Thoracic aorta (tissue), 2 donors: ENCODE results near the gene EPHA8. TPM values are rescaled to one million over a fixed set of nuclear protein-coding genes. Genes with fewer than 3 reads are reported as not detected.

Experiments
- ATAC-seq: fragments of 150-250 bp; one replicate; pipeline ENCODE4 v1.8.0; 2017; ENCODE audit warnings: low read depth; ENCODE audit not compliant: insufficient number of reproducible peaks, low FRiP score
- DNase-seq: peaks from one replicate; pipeline ENCODE4 v3.0.0-alpha.2; 2020; ENCODE audit warnings: low spot score
- H3K27ac ChIP-seq, 2 donors: fragments of 200-600 bp; sonication (generic); 1 replicate in 1 of 2; 2 replicates in 1 of 2; pipeline ENCODE4 v1.5.1; 2016; ENCODE audit warnings: mild to moderate bottlenecking in 2 of 2, moderate library complexity in 2 of 2
- H3K27me3 ChIP-seq: fragments of 200-600 bp; sonication (generic); replicated peaks from 2 replicates; pipeline ENCODE4 v1.6.0; 2016; ENCODE audit warnings: mild to moderate bottlenecking; ENCODE audit not compliant: insufficient read depth
- H3K36me3 ChIP-seq: fragments of 200-600 bp; sonication (generic); one replicate; pipeline ENCODE4 v1.5.1; 2016
- H3K4me1 ChIP-seq, 2 donors: fragments of 200-600 bp; sonication (generic); 1 replicate in 1 of 2; 2 replicates in 1 of 2; pipeline versions ENCODE4 v1.5.1 to v1.6.0; 2016; ENCODE audit warnings: low read depth in 2 of 2, mild to moderate bottlenecking in 1 of 2; ENCODE audit not compliant: control insufficient read depth in 1 of 2
- H3K4me3 ChIP-seq: fragments of 200-600 bp; sonication (generic); 2 replicates; pipeline ENCODE4 v1.5.1; 2016; ENCODE audit warnings: mild to moderate bottlenecking
- H3K9me3 ChIP-seq: fragments of 200-600 bp; sonication (generic); 2 replicates; pipeline ENCODE4 v1.5.1; 2016
- CTCF ChIP-seq: fragments of 200-600 bp; sonication (generic); IDR thresholded peaks from one replicate; pipeline ENCODE4 v1.5.1; 2019; ENCODE audit warnings: antibody characterized with exemption
- total RNA-seq, 2 donors: library from RNA; depleted of rRNA; stranded (reverse); fragments of >200 nt; gene quantifications; one replicate each; pipeline versions ENCODE4 v1.1.0 to v1.2.3, GENCODE V29; 2016

EPHA8 gene
- total RNA-seq, 2 donors from 2014 or later = not detected

DNA sequence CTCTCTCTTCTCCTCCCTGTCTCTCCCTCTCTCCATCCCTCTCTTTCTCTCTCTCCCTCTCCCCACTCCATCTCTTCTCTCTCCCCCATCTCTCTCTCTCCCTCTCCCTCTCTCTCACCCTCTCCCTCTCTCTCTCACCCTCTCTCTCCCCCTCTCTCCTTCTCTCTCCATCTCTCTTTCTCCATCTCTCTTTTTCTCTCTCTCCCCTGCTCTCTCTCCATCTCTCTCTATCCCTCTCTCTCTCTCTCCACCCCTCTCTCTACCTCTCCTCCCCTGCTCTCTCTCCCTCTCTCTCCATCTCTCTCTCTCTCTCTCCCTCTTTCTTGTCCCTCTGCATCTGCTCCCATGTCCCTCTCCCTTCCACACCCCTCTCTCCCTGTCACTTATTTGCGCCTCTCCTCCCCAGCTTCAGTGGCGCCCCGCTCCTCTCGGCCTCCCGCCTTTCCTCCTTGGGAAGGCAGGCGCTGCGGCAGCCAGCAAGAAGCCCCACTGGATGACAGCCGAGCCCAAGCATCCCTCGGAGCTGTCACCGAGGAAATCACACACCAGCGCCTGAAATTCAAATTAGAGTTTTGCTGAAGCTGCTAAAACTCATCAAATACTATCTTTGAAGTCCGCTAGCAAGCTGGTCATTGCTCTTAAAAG lies 15.3 kb upstream of the EPHA8 start:
- no peak for TF ChIP-seq CTCF
- DNase-seq (no peak), ATAC-seq (no peak)
- Histone ChIP-seq H3K9me3 (no peaks in the 10 kb centered on the region), H3K27me3 (no peaks in the 10 kb centered on the region), H3K4me1 (no peaks in the 10 kb centered on the region), H3K27ac (no peak overlapping the region), H3K36me3 (no peaks in the 10 kb centered on the region), H3K4me3 (no peak overlapping the region)

DNA sequence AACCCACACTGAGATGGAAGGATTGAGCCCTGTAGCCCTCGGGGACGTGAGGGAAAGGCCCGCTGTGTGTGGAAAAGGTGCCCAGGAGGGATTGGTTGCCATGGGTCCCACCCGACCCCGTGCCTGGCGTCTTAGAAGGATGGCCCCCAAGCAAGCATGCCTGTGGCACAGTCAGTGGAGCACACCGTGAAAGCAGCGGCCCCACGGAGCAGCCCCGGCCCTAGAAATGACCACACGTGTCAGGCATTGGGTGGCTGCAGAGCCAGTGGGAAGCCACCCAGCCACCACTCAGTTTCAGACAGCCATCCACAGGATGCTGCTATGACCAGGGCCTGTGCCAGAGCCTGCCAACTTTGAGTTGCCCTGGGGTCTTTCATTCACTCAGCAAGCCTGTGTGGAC lies 13.3 kb upstream of the EPHA8 start:
- no peak overlapping the region for H3K27ac ChIP-seq
- H3K27me3 ChIP-seq = no peaks in the 10 kb centered on the region
- H3K4me3 ChIP-seq = no peak overlapping the region
- no peak for TF ChIP-seq CTCF
- ATAC-seq (no peak), DNase-seq (no peak)
- H3K36me3 ChIP-seq = no peaks in the 10 kb centered on the region
- H3K9me3 ChIP-seq = no peaks in the 10 kb centered on the region
- peaks cover 0 to 6% of the 10 kb centered on the region in 2 donors for H3K4me1 ChIP-seq

DNA sequence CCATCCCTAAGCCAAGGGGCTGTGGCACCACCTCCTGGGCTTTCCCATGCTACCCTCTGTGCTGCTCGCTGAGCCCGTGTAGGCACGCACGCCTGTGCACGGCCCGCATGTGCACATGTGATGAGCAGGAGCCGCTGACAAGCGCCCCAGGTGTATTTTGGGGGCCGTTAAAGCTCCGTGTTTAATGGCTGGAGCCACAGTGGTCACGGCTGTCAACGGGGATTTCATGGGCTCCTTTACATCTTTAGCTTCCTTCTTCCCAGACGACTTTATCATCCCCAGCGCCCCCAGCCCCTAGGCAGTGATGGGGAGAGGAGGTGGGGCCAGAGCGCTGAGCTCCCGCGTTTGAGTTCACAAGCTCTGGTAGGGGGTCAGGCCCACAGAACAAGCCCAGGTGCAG lies 11.7 kb upstream of the EPHA8 start:
- Histone ChIP-seq H3K27ac (no peak overlapping the region), H3K36me3 (no peaks in the 10 kb centered on the region), H3K9me3 (no peaks in the 10 kb centered on the region), H3K4me1 (peaks cover 0 to 6% of the 10 kb centered on the region in 2 donors), H3K27me3 (no peaks in the 10 kb centered on the region), H3K4me3 (no peak overlapping the region)
- no peak for ATAC-seq
- DNase-seq = no peak
- TF ChIP-seq CTCF = no peak

DNA sequence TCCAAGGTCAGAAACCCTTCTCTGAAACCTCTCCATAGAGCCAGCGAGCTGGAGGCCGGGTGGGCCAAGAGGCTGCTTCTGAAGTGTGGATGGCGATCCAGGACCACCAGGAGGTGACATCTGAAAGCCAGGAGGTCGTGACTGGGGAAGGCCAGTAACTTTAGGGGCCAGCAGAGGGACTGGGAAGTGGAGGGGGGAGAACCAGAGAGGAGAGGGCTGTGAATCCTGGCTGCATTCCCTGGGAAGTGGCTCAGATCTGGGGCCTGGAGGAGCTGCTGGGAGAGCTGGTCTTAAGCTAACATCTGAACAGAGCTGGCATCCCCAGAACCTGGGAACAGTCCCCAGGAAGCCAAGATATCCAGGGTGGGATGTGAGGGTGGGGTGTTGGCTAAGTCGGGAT lies 11.3 kb upstream of the EPHA8 start:
- H3K9me3 ChIP-seq = no peaks in the 10 kb centered on the region
- TF ChIP-seq CTCF = no peak
- peaks cover 0 to 6% of the 10 kb centered on the region in 2 donors for H3K4me1 ChIP-seq
- H3K27me3 ChIP-seq = no peaks in the 10 kb centered on the region
- DNase-seq = no peak
- ATAC-seq = no peak
- no peaks in the 10 kb centered on the region for H3K36me3 ChIP-seq
- H3K27ac ChIP-seq = no peak overlapping the region
- H3K4me3 ChIP-seq = no peak overlapping the region

DNA sequence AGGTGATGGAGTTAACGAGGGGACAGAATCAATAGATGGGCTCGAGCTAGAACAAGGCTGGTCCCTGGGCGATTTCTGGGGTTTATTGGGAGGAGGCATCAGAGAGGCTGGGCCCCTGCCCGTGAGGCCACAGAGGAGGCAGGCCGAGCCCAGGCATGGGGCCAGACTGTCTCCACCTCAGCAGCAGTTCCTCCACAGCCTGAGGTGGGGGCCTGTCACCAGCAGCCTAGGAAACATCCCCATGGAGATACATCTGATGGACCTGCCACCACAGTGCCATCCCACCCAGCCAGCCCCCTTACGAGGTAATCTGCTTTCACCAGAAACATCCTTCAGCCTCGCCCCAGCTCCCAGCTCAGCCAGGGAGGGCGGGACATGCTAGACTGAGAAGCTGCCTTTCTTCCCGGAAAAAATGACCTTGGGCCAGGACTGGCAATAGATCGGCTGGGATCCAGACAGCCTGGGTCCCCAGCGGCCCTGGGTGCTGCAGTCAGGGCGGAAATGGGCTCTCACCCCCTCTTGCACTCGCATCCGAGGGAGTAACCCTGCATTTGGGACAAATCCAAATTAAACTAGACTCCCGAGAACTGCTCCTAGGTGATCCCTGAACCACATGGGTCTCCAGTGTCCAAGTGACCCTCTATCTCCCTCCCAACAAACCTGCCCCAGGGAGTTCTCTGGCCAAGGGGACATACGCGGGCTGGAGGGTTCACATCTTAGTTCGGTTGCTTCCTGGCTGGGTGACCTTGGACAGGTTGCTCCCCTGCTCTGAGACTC lies 10.0 kb upstream of the EPHA8 start:
- ATAC-seq (no peak), DNase-seq (no peak)
- Histone ChIP-seq H3K36me3 (no peaks in the 10 kb centered on the region), H3K27ac (no peak overlapping the region), H3K9me3 (no peaks in the 10 kb centered on the region), H3K4me3 (no peak overlapping the region), H3K4me1 (peaks cover 0 to 6% of the 10 kb centered on the region in 2 donors), H3K27me3 (no peaks in the 10 kb centered on the region)
- no peak for TF ChIP-seq CTCF
